A673 (cell line): ENCODE data around the gene STARD13.

Source experiments
- EZH2 ChIP-seq: fragments of 200-600 bp; sonication (generic); IDR thresholded peaks from 2 replicates; pipeline ENCODE4 v1.6.1; 2017; ENCODE audit warnings: borderline replicate concordance, low read depth, mild to moderate bottlenecking, mixed read lengths, antibody characterized with exemption, low read length; ENCODE audit not compliant: poor library complexity, severe bottlenecking
- TF ChIP-seq, protein P1 (sequence below): fragments of 300-800, 200-600 bp; sonication (generic); conservative IDR thresholded peaks from 2 replicates; pipeline ENCODE4 v1.5.1; 2017; ENCODE audit warnings: low read depth, mild to moderate bottlenecking, antibody characterized with exemption, low read length, moderate library complexity, mixed read lengths

DNA sequence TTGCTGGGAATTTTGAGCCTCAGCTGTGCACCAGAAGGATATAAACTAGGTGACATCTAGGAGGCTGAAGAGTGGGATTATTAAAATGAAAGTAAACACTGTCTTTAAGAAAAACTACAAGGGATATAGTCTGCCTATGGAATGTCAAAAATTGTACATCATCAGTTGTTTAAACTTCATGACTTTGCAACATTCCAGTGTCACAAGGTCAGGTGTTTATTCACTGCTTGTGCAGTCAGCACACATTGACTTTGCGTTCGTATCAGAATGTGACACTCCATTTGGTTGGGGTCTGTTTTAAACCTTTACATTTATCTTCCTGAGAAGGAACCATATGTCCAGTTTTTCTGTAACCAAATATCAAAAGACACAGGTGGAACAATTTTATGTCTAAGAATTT is 183.7 kb downstream of the STARD13 start:
- no peak for TF ChIP-seq EZH2
- TF ChIP-seq, protein P1, sequence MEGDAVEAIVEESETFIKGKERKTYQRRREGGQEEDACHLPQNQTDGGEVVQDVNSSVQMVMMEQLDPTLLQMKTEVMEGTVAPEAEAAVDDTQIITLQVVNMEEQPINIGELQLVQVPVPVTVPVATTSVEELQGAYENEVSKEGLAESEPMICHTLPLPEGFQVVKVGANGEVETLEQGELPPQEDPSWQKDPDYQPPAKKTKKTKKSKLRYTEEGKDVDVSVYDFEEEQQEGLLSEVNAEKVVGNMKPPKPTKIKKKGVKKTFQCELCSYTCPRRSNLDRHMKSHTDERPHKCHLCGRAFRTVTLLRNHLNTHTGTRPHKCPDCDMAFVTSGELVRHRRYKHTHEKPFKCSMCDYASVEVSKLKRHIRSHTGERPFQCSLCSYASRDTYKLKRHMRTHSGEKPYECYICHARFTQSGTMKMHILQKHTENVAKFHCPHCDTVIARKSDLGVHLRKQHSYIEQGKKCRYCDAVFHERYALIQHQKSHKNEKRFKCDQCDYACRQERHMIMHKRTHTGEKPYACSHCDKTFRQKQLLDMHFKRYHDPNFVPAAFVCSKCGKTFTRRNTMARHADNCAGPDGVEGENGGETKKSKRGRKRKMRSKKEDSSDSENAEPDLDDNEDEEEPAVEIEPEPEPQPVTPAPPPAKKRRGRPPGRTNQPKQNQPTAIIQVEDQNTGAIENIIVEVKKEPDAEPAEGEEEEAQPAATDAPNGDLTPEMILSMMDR, result no peak
